A673 (cell line): Measurements from ENCODE around the gene NPTX2. TPM values are rescaled to one million over a fixed set of nuclear protein-coding genes. Genes with fewer than 3 reads are reported as not detected.

Source experiments
- BruUV-seq: library from RNA; stranded (reverse); fragments of 400-500 nt; replicated peaks from 2 replicates; lab custom pipeline; 2021; lab: Mats Ljungman, UMichigan
- CTCF ChIA-PET: fragments of 300-600 bp; sonication (Branson Sonifier 250); formaldehyde crosslinking; loops from one replicate; lab custom pipeline; 2022; ENCODE audit warnings: antibody characterized with exemption; lab: Charles Lee
- POLR2A ChIA-PET: fragments of 300-600 bp; sonication (Branson Sonifier 250); formaldehyde crosslinking; loops from one replicate; lab custom pipeline; 2022; ENCODE audit warnings: antibody characterized with exemption; ENCODE audit not compliant: low non-redundant PET; lab: Charles Lee
- DNase-seq: peaks from one replicate; pipeline ENCODE4 v3.0.0-alpha.2; 2015; ENCODE audit warnings: low spot score
- H3K27ac ChIP-seq: fragments of 200-600 bp; sonication (generic); 2 replicates; pipeline ENCODE4 v1.5.1; 2016; ENCODE audit warnings: mixed run types, low read depth, mild to moderate bottlenecking, mixed read lengths, antibody characterized with exemption, low read length; ENCODE audit not compliant: poor library complexity, severe bottlenecking
- H3K27me3 ChIP-seq: fragments of 200-600 bp; sonication (generic); replicated peaks from 2 replicates; pipeline ENCODE4 v1.6.1; 2017; ENCODE audit warnings: mixed run types, low read depth, mild to moderate bottlenecking, mixed read lengths, antibody characterized with exemption, low read length; ENCODE audit not compliant: insufficient read depth, poor library complexity
- H3K36me3 ChIP-seq: fragments of 200-600 bp; sonication (generic); 2 replicates; pipeline ENCODE4 v1.6.1; 2016; ENCODE audit warnings: mixed run types, mild to moderate bottlenecking, mixed read lengths, antibody characterized with exemption, low read length; ENCODE audit not compliant: insufficient read depth, poor library complexity, severe bottlenecking
- H3K4me1 ChIP-seq: fragments of 200-600 bp; sonication (generic); 2 replicates; pipeline ENCODE4 v1.6.1; 2017; ENCODE audit warnings: mixed run types, mild to moderate bottlenecking, mixed read lengths, antibody characterized with exemption, low read length; ENCODE audit not compliant: insufficient read depth, poor library complexity, severe bottlenecking
- H3K4me3 ChIP-seq: fragments of 200-600 bp; sonication (generic); 2 replicates; pipeline ENCODE4 v1.5.1; 2016; ENCODE audit warnings: low read depth, mixed run types, mild to moderate bottlenecking, mixed read lengths, low read length; ENCODE audit not compliant: poor library complexity, severe bottlenecking
- H3K9me3 ChIP-seq: fragments of 200-600 bp; sonication (generic); 2 replicates; pipeline ENCODE4 v1.6.1; 2016; ENCODE audit warnings: mixed run types, low read depth, mild to moderate bottlenecking, mixed read lengths, antibody characterized with exemption, low read length; ENCODE audit not compliant: poor library complexity, severe bottlenecking
- CTCF ChIP-seq: fragments of 300-800, 200-600 bp; sonication (generic); conservative IDR thresholded peaks from 2 replicates; pipeline ENCODE4 v1.5.1; 2017; ENCODE audit warnings: low read depth, mild to moderate bottlenecking, antibody characterized with exemption, low read length, moderate library complexity, mixed read lengths
- EZH2 ChIP-seq: fragments of 200-600 bp; sonication (generic); IDR thresholded peaks from 2 replicates; pipeline ENCODE4 v1.6.1; 2017; ENCODE audit warnings: borderline replicate concordance, low read depth, mild to moderate bottlenecking, mixed read lengths, antibody characterized with exemption, low read length; ENCODE audit not compliant: poor library complexity, severe bottlenecking
- intact Hi-C: fragments of 100-400 bp; cut with micrococcal nuclease; formaldehyde crosslinking; loops from one replicate; pipeline ENCODE4 v1.10.0; 2022; ENCODE audit not compliant: unreplicated experiment
- total RNA-seq: library from RNA; stranded (reverse); gene quantifications from 2 replicates; pipeline ENCODE4 v1.2.3, GENCODE V29; 2021

Gene NPTX2
- total RNA-seq, 1 experiment from 2014 or later, result 2.2 TPM

- intact Hi-C loops, result no loop called here
- no TSS peak for BruUV-seq
- Histone ChIP-seq H3K27me3 (peaks cover 71% of the 10 kb centered on the region), H3K36me3 (no peaks in the 10 kb centered on the region), H3K4me1 (peaks cover 8% of the 10 kb centered on the region), H3K9me3 (no peaks in the 10 kb centered on the region), H3K4me3 (no peak overlapping the region), H3K27ac (no peak overlapping the region)
- no peak for TF ChIP-seq CTCF
- peak; percentile 90 for TF ChIP-seq EZH2
- ChIA-PET CTCF (no interaction called here), POLR2A (no interaction called here)
- DNase-seq, result no peak
Measured at GRCh38 chr7:98617960-98618418, 904 bp downstream of the NPTX2 start.

- no peak overlapping the region for H3K4me3 ChIP-seq
- POLR2A ChIA-PET, result no interaction called here
- BruUV-seq, result no TSS peak
- peaks cover 71% of the 10 kb centered on the region for H3K27me3 ChIP-seq
- DNase-seq, result no peak
- no peak for TF ChIP-seq EZH2
- no peak for TF ChIP-seq CTCF
- CTCF ChIA-PET, result no interaction called here
- no peaks in the 10 kb centered on the region for H3K36me3 ChIP-seq
- no peak overlapping the region for H3K27ac ChIP-seq
- intact Hi-C loops, result no loop called here
- peaks cover 8% of the 10 kb centered on the region for H3K4me1 ChIP-seq
- no peaks in the 10 kb centered on the region for H3K9me3 ChIP-seq
Measured at GRCh38 chr7:98618786-98619185, 1.7 kb downstream of the NPTX2 start.

- no peak for DNase-seq
- TF ChIP-seq CTCF (no peak), EZH2 (peak; percentile 46)
- no TSS peak for BruUV-seq
- peaks cover 71% of the 10 kb centered on the region for H3K27me3 ChIP-seq
- ChIA-PET POLR2A (no interaction called here), CTCF (no interaction called here)
- peak overlapping the region; percentile 18 for H3K4me3 ChIP-seq
- no peaks in the 10 kb centered on the region for H3K36me3 ChIP-seq
- intact Hi-C loops, result no loop called here
- no peak overlapping the region for H3K27ac ChIP-seq
- H3K4me1 ChIP-seq, result peaks cover 8% of the 10 kb centered on the region
- no peaks in the 10 kb centered on the region for H3K9me3 ChIP-seq
Measured at GRCh38 chr7:98619450-98620321, 2.6 kb downstream of the NPTX2 start.
